ENCODE data around the gene RAB6B.

The RAB6B gene

DNA sequence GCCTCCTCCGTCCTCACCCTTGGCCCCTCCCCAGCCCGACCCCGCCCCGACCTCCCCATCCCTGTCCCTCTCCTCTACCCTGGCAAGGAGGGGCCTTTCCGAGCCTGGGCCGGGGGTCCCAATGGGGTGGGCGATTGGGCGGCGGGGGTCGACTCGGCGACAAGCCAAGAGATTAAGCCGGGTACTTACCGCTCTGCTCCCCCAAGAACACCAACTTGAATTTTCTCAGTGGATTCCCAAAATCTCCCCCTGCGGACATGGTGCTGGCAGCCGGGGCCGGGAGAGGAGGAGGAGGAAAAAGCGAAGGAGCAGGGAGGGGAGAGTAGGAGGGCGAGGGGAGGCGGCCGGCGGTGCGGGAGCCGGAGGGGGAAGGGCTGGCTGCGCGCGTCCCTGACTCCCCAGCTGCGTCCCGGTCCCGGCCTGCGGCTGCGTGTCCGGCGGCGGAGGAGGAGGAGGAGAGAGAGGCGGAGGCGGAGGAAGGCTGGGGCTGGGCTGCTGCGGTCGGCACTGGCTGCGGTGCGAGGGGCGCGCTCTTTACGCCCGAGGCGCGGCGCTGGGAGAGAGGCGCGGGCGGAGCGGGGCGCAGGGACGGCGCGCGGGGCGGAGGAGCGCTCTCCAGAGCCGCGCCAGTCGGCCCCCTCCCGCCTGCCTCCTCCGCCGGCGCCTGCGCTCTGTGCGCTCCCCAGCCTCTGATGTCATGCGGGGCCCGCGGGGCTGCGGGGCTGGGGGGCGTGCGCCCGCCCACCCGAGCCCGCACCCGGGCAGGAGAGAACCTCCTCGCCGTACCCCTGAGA lies at the start of gene RAB6B:
RAB6B (minus strand) TSS at position 675 of the 794 bp plus-strand sequence; CDS start at position 259, 416 bp downstream.
- no peak for DNase-seq

- no peak for DNase-seq
Measured at GRCh38 chr3:133944641-133945380, 49.1 kb upstream of the RAB6B start.

DNA sequence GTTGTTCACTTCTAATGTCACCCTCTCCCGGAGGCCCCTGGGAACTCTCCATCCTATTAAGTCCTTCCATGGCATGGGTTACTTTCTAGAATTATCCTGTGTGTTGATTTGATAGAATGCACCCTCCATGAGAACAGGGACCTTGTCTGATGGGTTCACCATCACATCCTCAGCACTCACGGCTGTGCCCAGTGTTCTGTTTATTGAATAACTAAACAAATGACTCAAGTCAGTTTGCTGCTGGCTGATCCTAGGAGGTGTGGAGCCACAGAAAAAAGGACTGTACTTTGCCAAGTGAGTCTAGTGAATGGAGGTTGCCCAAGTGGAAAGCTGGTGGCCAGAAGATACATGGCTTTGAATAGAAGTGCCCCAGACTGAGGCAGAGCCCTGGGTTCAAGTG lies 48.5 kb upstream of the RAB6B start:
- no peak for DNase-seq

DNA sequence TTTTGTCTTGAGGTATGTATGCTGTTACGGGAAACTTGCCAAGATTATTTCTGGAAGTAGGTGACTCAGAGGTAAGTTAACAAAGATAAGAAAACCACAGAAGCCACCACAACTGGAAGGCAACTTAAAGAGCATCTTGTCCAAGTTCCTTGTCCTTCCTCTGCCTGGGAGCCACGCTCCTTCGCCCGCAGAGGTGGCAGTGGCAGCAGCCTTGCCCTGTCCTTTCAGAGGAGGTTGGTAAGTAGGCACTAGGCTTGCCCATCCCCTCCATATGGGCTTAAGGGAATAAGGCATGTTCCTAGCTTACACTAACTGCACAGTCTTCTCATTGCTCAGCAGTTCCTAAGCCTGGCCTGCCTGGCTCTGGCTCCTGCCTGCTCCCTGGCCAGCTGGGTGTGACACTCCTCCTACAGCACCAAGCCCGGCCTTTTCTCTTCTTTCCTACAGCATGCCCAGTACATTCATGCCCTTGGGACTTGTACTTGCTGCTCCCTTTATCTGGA lies 48.0 kb upstream of the RAB6B start:
- no peak for DNase-seq

GRCh38 chr3:133943031-133943535 lies 47.4 kb upstream of the RAB6B start:
- DNase-seq = no peak

- DNase-seq = no peak
Measured at GRCh38 chr3:133941415-133941821, 45.7 kb upstream of the RAB6B start.

- DNase-seq = no peak
Measured at GRCh38 chr3:133940536-133940935, 44.9 kb upstream of the RAB6B start.

DNA sequence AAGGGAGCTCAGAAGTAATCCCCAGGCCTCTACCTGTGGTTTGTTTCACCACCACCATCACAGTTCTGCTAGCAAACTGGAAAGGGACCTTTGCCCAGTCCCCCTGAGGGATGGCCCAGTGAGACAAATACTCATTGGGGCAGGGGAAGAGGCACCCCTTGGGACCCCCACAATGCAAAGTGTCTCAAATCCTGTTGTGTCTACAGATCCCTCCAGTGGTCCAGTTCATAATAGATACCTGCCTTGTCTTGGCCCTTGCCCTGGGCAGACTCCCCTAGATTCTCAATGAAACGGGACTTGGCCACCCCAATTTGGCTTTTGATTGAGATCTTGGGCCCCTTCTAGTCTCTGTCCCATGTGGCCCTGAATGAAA lies 43.8 kb upstream of the RAB6B start:
- no peak for DNase-seq

- DNase-seq = no peak
Measured at GRCh38 chr3:133938770-133939462, 43.2 kb upstream of the RAB6B start.

- DNase-seq = no peak
Measured at GRCh38 chr3:133937756-133938601, 42.3 kb upstream of the RAB6B start.

DNA sequence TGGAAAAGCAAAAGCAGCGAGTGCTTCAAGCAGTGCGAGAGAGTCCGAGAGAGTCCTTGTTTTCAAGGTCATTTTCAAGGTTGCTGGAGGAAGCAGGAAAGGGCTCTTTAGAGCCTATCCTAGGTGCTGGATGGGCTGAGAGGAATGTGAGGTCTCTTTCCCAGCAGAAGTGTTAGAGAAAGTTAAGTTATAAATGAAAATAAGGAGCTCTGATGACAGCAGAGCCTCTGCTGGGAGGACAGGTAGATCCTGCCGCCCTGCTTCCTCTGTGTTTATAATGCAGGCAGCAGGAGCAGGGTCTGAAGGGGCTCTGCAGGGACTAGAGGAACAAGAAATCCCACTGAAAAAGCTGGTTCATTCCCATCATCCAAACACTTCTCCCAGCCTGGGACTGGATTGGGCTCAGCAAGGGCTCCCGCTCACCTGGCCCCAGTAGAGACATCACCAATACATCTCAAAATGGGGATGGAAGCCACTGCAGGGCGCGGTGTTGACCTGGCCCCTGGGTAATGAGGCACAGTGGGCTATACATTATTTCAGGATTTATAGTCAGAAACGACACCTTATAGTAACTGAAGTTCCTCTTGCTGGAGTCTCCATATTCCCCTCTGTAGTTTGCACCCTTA lies 41.5 kb upstream of the RAB6B start:
- no peak for DNase-seq

- no peak for DNase-seq
Measured at GRCh38 chr3:133935843-133936769, 40.4 kb upstream of the RAB6B start.

DNA sequence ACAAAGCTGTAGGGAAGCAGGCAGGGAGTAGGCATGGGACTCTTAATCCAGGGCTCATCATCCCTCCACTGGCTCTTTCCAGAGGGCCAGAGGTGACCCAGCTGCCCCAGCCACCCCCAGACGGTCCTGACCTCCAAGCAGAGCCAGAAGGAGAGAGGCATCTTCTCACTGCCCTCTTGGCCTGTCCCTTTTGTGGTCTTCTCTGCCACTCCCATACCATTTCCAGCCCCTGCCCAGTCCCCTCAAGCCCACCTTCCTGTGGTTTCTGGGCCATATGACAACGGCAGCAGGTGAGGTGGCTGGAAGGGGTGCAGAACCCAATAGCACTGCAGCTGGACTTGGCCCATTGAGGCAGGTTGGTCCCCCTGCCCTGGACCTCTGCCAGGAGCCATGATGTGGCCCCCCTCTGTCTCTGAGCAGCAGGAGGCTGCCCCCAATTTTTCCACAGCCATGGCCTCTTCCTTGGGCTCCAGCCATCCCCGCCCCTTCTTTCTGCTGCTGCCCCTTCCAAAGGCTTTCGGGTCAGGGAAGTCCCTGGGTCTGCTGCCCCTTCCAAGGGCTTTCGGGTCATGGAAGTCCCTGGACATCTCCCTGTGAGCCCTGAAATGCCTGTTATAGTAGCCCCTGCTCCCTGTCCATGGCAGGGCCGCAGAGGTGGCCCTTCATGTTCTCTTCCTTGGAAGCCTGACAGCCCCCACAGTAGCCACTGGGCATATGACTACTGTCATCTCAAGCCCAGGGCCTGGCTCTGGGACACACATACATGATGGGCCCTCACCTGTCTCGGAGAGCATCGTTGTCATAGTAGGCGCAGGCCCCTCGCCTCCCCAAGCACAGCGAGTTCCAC lies 39.5 kb upstream of the RAB6B start:
- no peak for DNase-seq

GRCh38 chr3:133934073-133934970 lies 38.6 kb upstream of the RAB6B start:
- no peak for DNase-seq

DNA sequence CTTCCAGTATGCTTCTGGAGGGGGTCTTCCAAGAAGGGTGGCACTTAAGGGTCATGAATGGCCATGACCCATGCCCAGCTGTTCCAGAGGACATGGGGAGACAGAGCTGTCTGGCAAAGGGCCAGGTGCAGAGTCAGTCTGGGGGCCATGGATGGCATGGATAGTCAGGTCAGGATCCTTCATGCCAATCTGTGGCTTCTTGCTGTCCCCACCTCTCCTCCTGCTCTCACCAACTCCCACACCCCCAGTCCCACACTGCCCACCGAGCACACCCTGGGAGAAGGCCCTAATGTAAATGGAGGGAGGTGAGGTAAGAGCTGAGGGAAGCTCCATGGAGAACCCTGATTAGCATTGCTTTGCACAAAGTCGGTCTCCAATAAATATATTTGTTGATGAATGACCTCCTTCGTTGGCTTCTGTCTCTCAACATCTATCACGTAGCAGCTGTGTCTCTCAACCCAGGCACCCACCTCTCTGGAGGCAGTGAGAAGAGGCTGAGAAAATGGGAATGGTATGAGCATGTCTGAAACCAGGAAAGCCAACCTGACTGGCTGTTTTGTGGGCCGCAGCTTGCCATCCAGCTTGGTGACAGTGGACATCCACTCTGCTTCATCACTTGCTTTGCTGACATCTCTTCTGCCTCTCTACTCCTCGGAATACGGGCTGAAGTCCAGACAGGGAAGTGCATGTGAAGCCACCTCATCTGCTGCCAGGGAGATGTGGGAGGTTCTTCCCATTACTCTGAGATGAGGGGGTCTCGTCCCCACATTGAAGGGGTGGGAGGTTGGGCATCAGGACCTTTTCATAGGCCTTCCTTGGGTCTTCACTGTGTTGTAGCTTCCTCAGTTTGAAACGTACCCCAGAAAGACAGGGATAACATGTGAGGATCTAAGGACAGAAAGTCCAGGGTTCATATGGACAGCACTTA lies 37.7 kb upstream of the RAB6B start:
- DNase-seq = no peak

- DNase-seq = no peak
Measured at GRCh38 chr3:133932009-133932408, 36.3 kb upstream of the RAB6B start.

- DNase-seq = no peak
Measured at GRCh38 chr3:133931084-133931483, 35.4 kb upstream of the RAB6B start.
